Astrocyte (in vitro differentiated cells and primary cell): Measurements from ENCODE around the gene ESRRG. TPM values are rescaled to one million over a fixed set of nuclear protein-coding genes. Genes with fewer than 3 reads are reported as not detected.

Source experiments
- DNase-seq: peaks from one replicate; pipeline ENCODE4 v3.0.0-alpha.2; 2010; ENCODE audit warnings: low read depth
- FAIRE-seq: peaks from 2 replicates; lab custom pipeline; 2011; peaks lifted over from hg19 to GRCh38; lab: Jason Lieb, UNC
- H2AFZ ChIP-seq: 2 replicates; pipeline ENCODE4 v1.6.0; 2012; ENCODE audit warnings: low read depth, low read length, inconsistent platforms
- H3K27ac ChIP-seq: 2 replicates; pipeline ENCODE4 v1.5.1; 2011; ENCODE audit warnings: low read depth, low read length, inconsistent platforms
- H3K27me3 ChIP-seq: 2 replicates; pipeline ENCODE4 v1.6.0; 2011; ENCODE audit warnings: low read length, inconsistent platforms; ENCODE audit not compliant: insufficient read depth
- H3K36me3 ChIP-seq: 2 replicates; pipeline ENCODE4 v1.5.1; 2011; ENCODE audit warnings: low read length, inconsistent platforms; ENCODE audit not compliant: insufficient read depth
- H3K4me1 ChIP-seq: 2 replicates; pipeline ENCODE4 v1.5.1; 2011; ENCODE audit warnings: low read length, inconsistent platforms; ENCODE audit not compliant: insufficient read depth
- H3K4me2 ChIP-seq: 2 replicates; pipeline ENCODE4 v1.6.0; 2012; ENCODE audit warnings: low read length, inconsistent platforms
- H3K4me3 ChIP-seq: 2 replicates; pipeline ENCODE4 v1.5.1; 2011; ENCODE audit warnings: low read depth, mild to moderate bottlenecking, low read length, inconsistent platforms; ENCODE audit not compliant: insufficient read depth
- H3K79me2 ChIP-seq: 2 replicates; pipeline ENCODE4 v1.6.0; 2012; ENCODE audit warnings: mild to moderate bottlenecking, low read length, inconsistent platforms; ENCODE audit not compliant: insufficient read depth
- H3K9ac ChIP-seq: 2 replicates; pipeline ENCODE4 v1.6.0; 2012; ENCODE audit warnings: mild to moderate bottlenecking, low read length, inconsistent platforms
- H3K9me3 ChIP-seq: 2 replicates; pipeline ENCODE4 v1.5.1; 2012; ENCODE audit warnings: low read depth, mild to moderate bottlenecking, low read length, inconsistent platforms; ENCODE audit not compliant: insufficient read depth
- H4K20me1 ChIP-seq: 2 replicates; pipeline ENCODE4 v1.6.0; 2012; ENCODE audit warnings: low read length, inconsistent platforms; ENCODE audit not compliant: insufficient read depth
- H3K27ac Mint-ChIP-seq: one replicate; pipeline ENCODE4 v1.8.0; 2021; ENCODE audit warnings: mild to moderate bottlenecking, mixed read lengths; ENCODE audit not compliant: unreplicated experiment
- H3K27me3 Mint-ChIP-seq: one replicate; pipeline ENCODE4 v1.8.0; 2021; ENCODE audit warnings: low read depth, mixed read lengths; ENCODE audit not compliant: unreplicated experiment
- H3K36me3 Mint-ChIP-seq: one replicate; pipeline ENCODE4 v1.8.0; 2021; ENCODE audit warnings: low read depth, mixed read lengths; ENCODE audit not compliant: unreplicated experiment
- H3K4me1 Mint-ChIP-seq: one replicate; pipeline ENCODE4 v1.8.0; 2021; ENCODE audit warnings: low read depth, mixed read lengths; ENCODE audit not compliant: unreplicated experiment
- H3K4me3 Mint-ChIP-seq: one replicate; pipeline ENCODE4 v1.8.0; 2021; ENCODE audit warnings: mild to moderate bottlenecking, moderate library complexity, mixed read lengths; ENCODE audit not compliant: unreplicated experiment
- H3K9me3 Mint-ChIP-seq: one replicate; pipeline ENCODE4 v1.8.0; 2021; ENCODE audit warnings: mild to moderate bottlenecking, mixed read lengths; ENCODE audit not compliant: unreplicated experiment
- EZH2 ChIP-seq: IDR thresholded peaks from 2 replicates; pipeline ENCODE4 v1.6.1; 2012; ENCODE audit warnings: mild to moderate bottlenecking, low read length, inconsistent platforms; ENCODE audit not compliant: insufficient read depth
- total RNA-seq: library from RNA; stranded (reverse); gene quantifications from 2 replicates; pipeline ENCODE4 v1.2.1, GENCODE V29; 2021
- TF ChIP-seq, protein P1 (sequence below): IDR thresholded peaks from 2 replicates; pipeline ENCODE4 v1.5.1; 2011; ENCODE audit warnings: low read depth, mild to moderate bottlenecking, inconsistent platforms, low read length, moderate library complexity; ENCODE audit not compliant: insufficient read depth

ESRRG gene
- total RNA-seq, 1 donor from 2014 or later = 0.79 TPM

DNA sequence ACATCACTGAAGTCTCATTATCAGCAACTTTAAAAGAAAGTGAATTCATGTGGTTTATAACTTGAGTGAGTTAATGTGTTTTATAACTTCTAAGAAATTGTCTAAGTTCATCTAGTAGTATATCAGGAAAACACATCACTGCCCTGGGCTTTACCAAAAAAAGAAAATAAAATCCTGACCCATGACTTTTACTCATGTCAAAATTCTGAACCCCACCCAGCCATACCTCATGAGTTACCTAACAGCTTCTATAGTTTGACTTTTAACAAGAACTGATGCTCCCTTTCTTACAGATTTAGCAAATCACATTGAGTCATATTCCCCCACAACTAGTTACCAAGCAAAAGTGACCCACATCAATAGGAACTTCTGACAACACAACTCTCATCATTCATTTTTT, 57.4 kb downstream of the ESRRG start:
- Histone ChIP-seq H3K4me3 (no peak overlapping the region), H2AFZ (no peak overlapping the region), H3K9ac (no peak overlapping the region), H3K27ac (no peak overlapping the region), H3K4me1 (no peaks in the 10 kb centered on the region), H3K79me2 (no peaks in the 10 kb centered on the region), H3K9me3 (no peaks in the 10 kb centered on the region), H3K27me3 (no peaks in the 10 kb centered on the region), H3K4me2 (no peak overlapping the region), H4K20me1 (no peaks in the 10 kb centered on the region), H3K36me3 (no peaks in the 10 kb centered on the region)
- Mint-ChIP-seq H3K4me1 (peaks cover 3% of the 10 kb centered on the region), H3K27me3 (no peaks in the 10 kb centered on the region), H3K36me3 (no peaks in the 10 kb centered on the region), H3K4me3 (no peak overlapping the region), H3K27ac (no peak overlapping the region), H3K9me3 (no peaks in the 10 kb centered on the region)
- TF ChIP-seq, protein P1, sequence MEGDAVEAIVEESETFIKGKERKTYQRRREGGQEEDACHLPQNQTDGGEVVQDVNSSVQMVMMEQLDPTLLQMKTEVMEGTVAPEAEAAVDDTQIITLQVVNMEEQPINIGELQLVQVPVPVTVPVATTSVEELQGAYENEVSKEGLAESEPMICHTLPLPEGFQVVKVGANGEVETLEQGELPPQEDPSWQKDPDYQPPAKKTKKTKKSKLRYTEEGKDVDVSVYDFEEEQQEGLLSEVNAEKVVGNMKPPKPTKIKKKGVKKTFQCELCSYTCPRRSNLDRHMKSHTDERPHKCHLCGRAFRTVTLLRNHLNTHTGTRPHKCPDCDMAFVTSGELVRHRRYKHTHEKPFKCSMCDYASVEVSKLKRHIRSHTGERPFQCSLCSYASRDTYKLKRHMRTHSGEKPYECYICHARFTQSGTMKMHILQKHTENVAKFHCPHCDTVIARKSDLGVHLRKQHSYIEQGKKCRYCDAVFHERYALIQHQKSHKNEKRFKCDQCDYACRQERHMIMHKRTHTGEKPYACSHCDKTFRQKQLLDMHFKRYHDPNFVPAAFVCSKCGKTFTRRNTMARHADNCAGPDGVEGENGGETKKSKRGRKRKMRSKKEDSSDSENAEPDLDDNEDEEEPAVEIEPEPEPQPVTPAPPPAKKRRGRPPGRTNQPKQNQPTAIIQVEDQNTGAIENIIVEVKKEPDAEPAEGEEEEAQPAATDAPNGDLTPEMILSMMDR = no peak
- no peak for TF ChIP-seq EZH2
- FAIRE-seq (no peak), DNase-seq (no peak)

DNA sequence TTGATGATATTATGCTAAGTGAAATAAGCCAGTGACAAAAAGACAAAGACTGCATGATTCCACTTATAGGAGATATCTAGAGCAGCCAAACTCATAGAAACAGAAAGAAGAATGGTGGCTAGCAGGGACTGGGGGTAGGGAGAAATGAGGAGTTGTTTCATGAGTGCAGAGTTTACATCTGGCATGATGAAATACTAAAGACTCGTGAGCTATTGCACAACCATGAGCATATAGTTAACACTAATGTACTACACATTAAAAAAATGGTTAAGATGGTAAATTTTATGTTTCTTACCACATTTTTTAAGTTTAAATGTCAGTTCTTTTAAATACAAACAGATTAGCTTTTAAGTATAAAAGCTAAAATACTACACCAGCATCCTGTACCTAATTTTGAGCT, 57.8 kb downstream of the ESRRG start:
- no peaks in the 10 kb centered on the region for H4K20me1 ChIP-seq
- Mint-ChIP-seq H3K36me3 (no peaks in the 10 kb centered on the region), H3K9me3 (no peaks in the 10 kb centered on the region), H3K27ac (no peak overlapping the region), H3K4me1 (peaks cover 3% of the 10 kb centered on the region), H3K27me3 (no peaks in the 10 kb centered on the region), H3K4me3 (no peak overlapping the region)
- no peaks in the 10 kb centered on the region for H3K9me3 ChIP-seq
- no peak for DNase-seq
- no peaks in the 10 kb centered on the region for H3K4me1 ChIP-seq
- no peak overlapping the region for H3K9ac ChIP-seq
- H2AFZ ChIP-seq = no peak overlapping the region
- no peak for FAIRE-seq
- H3K27me3 ChIP-seq = no peaks in the 10 kb centered on the region
- no peaks in the 10 kb centered on the region for H3K36me3 ChIP-seq
- no peak overlapping the region for H3K4me2 ChIP-seq
- H3K27ac ChIP-seq = no peak overlapping the region
- H3K79me2 ChIP-seq = no peaks in the 10 kb centered on the region
- H3K4me3 ChIP-seq = no peak overlapping the region
- TF ChIP-seq, protein P1 = no peak
- no peak for TF ChIP-seq EZH2

DNA sequence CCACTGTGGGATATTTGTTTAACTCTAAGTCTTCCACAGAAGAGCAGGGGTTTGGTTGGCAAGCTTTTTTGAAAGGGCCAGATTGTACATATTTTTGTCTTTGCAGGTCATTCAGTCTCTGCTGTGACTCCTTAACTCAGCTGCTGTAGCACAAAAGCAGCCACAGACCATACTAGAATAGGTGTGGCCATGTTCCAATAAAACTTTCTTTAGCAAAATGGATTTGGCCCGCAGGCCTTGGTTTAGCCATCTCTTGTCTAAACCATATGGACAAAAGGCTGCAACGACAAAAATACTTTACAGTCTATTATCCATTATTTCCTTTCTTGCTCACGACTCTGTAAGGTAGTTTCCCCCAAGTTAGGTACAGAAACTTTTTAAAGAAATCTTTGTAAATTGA, 60.5 kb downstream of the ESRRG start:
- no peak for FAIRE-seq
- Mint-ChIP-seq H3K9me3 (no peaks in the 10 kb centered on the region), H3K36me3 (no peaks in the 10 kb centered on the region), H3K4me3 (no peak overlapping the region), H3K4me1 (peaks cover 3% of the 10 kb centered on the region), H3K27ac (no peak overlapping the region), H3K27me3 (no peaks in the 10 kb centered on the region)
- H3K9me3 ChIP-seq = no peaks in the 10 kb centered on the region
- no peak overlapping the region for H2AFZ ChIP-seq
- DNase-seq = no peak
- H4K20me1 ChIP-seq = no peaks in the 10 kb centered on the region
- no peaks in the 10 kb centered on the region for H3K4me1 ChIP-seq
- no peaks in the 10 kb centered on the region for H3K27me3 ChIP-seq
- no peak overlapping the region for H3K9ac ChIP-seq
- no peak overlapping the region for H3K27ac ChIP-seq
- no peaks in the 10 kb centered on the region for H3K79me2 ChIP-seq
- no peaks in the 10 kb centered on the region for H3K36me3 ChIP-seq
- TF ChIP-seq, protein P1 = no peak
- no peak for TF ChIP-seq EZH2
- H3K4me2 ChIP-seq = no peak overlapping the region
- no peak overlapping the region for H3K4me3 ChIP-seq
